ENCODE results near the gene CCDC181. TPM values are rescaled to one million over a fixed set of nuclear protein-coding genes. Genes with fewer than 3 reads are reported as not detected.

Gene CCDC181
- polyA plus RNA-seq, 2 of the 4 experiments (the other 2 are of a cell fraction), result 0.26 to 0.35 TPM

- no peak for TF ChIP-seq ATOH8 (CRISPR knock-in tag; IDR thresholded peaks at IDR 0.05; ENCODE audit: low read depth)
- TF ChIP-seq CTCF (IDR thresholded peaks at IDR 0.05), result peak; percentile 59
- TF ChIP-seq NR3C1 (IDR thresholded peaks at IDR 0.05), result no peak
- no peak for TF ChIP-seq USF2 (IDR thresholded peaks at IDR 0.05)
These were observed 39.3 kb upstream of the CCDC181 start (continued) for GRCh38 chr1:169466259-169467230.

GRCh38 chr1:169465281-169465680 lies 38.0 kb upstream of the CCDC181 start:
- POLR2A ChIA-PET, result no interaction called here
- FAIRE-seq (no peak), ATAC-seq (no peak), DNase-seq (ENCODE audit: low read depth in 1 of 2, low spot score in 1 of 2) (no peak)
- Histone ChIP-seq H3K4me2 (no peak overlapping the region), H3K4me3 (no peak overlapping the region), H3K27ac (no peak overlapping the region), H3K9me3 (no peaks in the 10 kb centered on the region), H3K4me1 (no peaks in the 10 kb centered on the region)
- CTCF ChIA-PET, result interaction anchor here (1.5 to 3.1 kb wide), 3 partner anchors 14 to 82 kb away, joined by 5 to 31 read pairs (median 6); no protein-coding TSS in a partner anchor
- TF ChIP-seq ZC3H11A (IDR thresholded peaks at IDR 0.05), result no peak
- TF ChIP-seq RNF2 (IDR thresholded peaks at IDR 0.05; ENCODE audit: borderline replicate concordance, low read depth), result no peak
- no peak for TF ChIP-seq ESRRA (IDR thresholded peaks at IDR 0.05; ENCODE audit: borderline replicate concordance, low read length)
- no peak for TF ChIP-seq FOSL2 (IDR thresholded peaks at IDR 0.05)
- no peak for TF ChIP-seq FOSL2 (CRISPR knock-in tag; IDR thresholded peaks at IDR 0.05)
- no peak for TF ChIP-seq RARB (CRISPR knock-in tag; IDR thresholded peaks at IDR 0.05)
- no peak for TF ChIP-seq USF2 (IDR thresholded peaks at IDR 0.05)
- TF ChIP-seq ZSCAN20 (CRISPR knock-in tag; IDR thresholded peaks at IDR 0.05), result no peak
- no peak for TF ChIP-seq E2F6 (IDR thresholded peaks at IDR 0.05; ENCODE audit: borderline replicate concordance, low read depth)
- TF ChIP-seq SMC3 (IDR thresholded peaks at IDR 0.05), result no peak
- no peak for TF ChIP-seq ZNF302 (CRISPR knock-in tag; IDR thresholded peaks at IDR 0.05)
- TF ChIP-seq FOSB (CRISPR knock-in tag; IDR thresholded peaks at IDR 0.05), result no peak
- no peak for TF ChIP-seq PBX3 (IDR thresholded peaks at IDR 0.05)
- TF ChIP-seq MAFK (IDR thresholded peaks at IDR 0.05; ENCODE audit: partially characterized antibody), result no peak
